ENCODE measurements around the gene DSCAM.

GRCh38 chr21:40379881-40380810, 466.8 kb downstream of the DSCAM start:
- no peak for TF ChIP-seq CTCF (IDR thresholded peaks at IDR 0.05; ENCODE audit: insufficient read depth, low read length)
- TF ChIP-seq GABPA (IDR thresholded peaks at IDR 0.05; ENCODE audit: low read depth) = no peak
- no peak for TF ChIP-seq POLR2AphosphoS5 (IDR thresholded peaks at IDR 0.05; ENCODE audit: low read depth)
- TF ChIP-seq REST (IDR thresholded peaks at IDR 0.05; ENCODE audit: insufficient replicate concordance, low read depth) = no peak
